Adrenal gland (tissue), 12 donors: ENCODE data around the gene HDGF. TPM values are rescaled to one million over a fixed set of nuclear protein-coding genes. Genes with fewer than 3 reads are reported as not detected.
"Not testable (repeated sequence)": the region's sequence is repeated elsewhere in the genome, so short reads cannot be mapped to it uniquely, and the experiment has no call there.

Source experiments
- DNase-seq, 7 donors: peaks; one replicate each; pipeline ENCODE4 v3.0.0-alpha.2; 2019 to 2020
- H3K27ac ChIP-seq, 5 donors: fragments of 200-600 bp; sonication (generic) in 4 of 5; 1 replicate in 3 of 5; 2 replicates in 2 of 5; pipeline versions ENCODE4 v1.5.1 to v1.8.0; 2016 to 2020; ENCODE audit warnings: mild to moderate bottlenecking in 1 of 5
- H3K27me3 ChIP-seq: fragments of 200-600 bp; 2 replicates; pipeline ENCODE4 v1.8.0; 2021
- H3K36me3 ChIP-seq, 2 donors: fragments of 200-600 bp; replicated peaks in 1 of 2; 1 replicate in 1 of 2; 2 replicates in 1 of 2; pipeline versions ENCODE4 v1.5.1 to v1.8.0; 2018 to 2022
- H3K4me1 ChIP-seq, 2 donors: fragments of 200-600 bp; replicated peaks in 1 of 2; 1 replicate in 1 of 2; 2 replicates in 1 of 2; pipeline versions ENCODE4 v1.5.1 to v1.8.0; 2018 to 2021
- H3K4me3 ChIP-seq, 4 donors: fragments of 200-600 bp; sonication (generic) in 3 of 4; one replicate each; pipeline ENCODE4 v1.5.1; 2016 to 2018
- H3K9me3 ChIP-seq, 3 donors: fragments of 200-600 bp; sonication (generic) in 1 of 3; replicated peaks in 1 of 3; 1 replicate in 2 of 3; 2 replicates in 1 of 3; pipeline versions ENCODE4 v1.5.1 to v1.8.0; 2016 to 2021
- POLR2A ChIP-seq, 2 donors: fragments of 450-650 bp; IDR thresholded peaks; one replicate each; pipeline ENCODE4 v1.6.1; 2017; ENCODE audit warnings: antibody characterized with exemption in 2 of 2, mild to moderate bottlenecking in 2 of 2, moderate library complexity in 1 of 2
- WGBS, 4 donors: extraction: QIAGEN DNeasy Blood & Tissue Kit in 2 of 4; methylation state at CpG; one replicate each; pipeline versions ENCODE4 v1.1.5 to v1.1.7; 2013 to 2017; 5-methylcytosine and 5-hydroxymethylcytosine counted together
- intact Hi-C, 2 donors: fragments of 100-400 bp; cut with DNase I; formaldehyde crosslinking; loops; one replicate each; pipeline versions ENCODE4 v1.14.1 to v1.15.0; 2022 to 2023
- polyA plus RNA-seq, 3 donors: library from polyadenylated mRNA; stranded (reverse); fragments of 200-250 nt in 2 of 3; fragments of 350-450 nt in 1 of 3; fragmentation: Illumina TruSeq in 1 of 3; extraction: RNeasy Lipid Tissue Mini Kit (QIAGEN cat#74804) in 1 of 3; gene quantifications; one replicate each; pipeline ENCODE4 v1.2.3, GENCODE V29; 2013 to 2014
- total RNA-seq, 9 donors: library from RNA; depleted of rRNA in 4 of 9; stranded (reverse); fragments of >200 nt in 4 of 9; fragments of 120-200 nt in 1 of 9; fragmentation: NEBNext Ultra II Directional in 1 of 9; extraction: Animal tissue kit (Norgen Biotek cat#: 25700) in 1 of 9; gene quantifications; one replicate each; pipeline versions ENCODE4 v1.1.0 to v1.2.4, GENCODE V29; 2013 to 2023
- TF ChIP-seq, protein P1 (sequence below), 6 experiments: fragments of 450-650 bp in 4 of 6; fragments of 200-600 bp in 2 of 6; sonication (generic) in 1 of 6; IDR thresholded peaks; 1 replicate in 5 of 6; 2 replicates in 1 of 6; pipeline versions ENCODE4 v1.5.1 to v1.8.0; 2016 to 2021; ENCODE audit warnings: antibody characterized with exemption in 6 of 6, mild to moderate bottlenecking in 2 of 6, moderate library complexity in 1 of 6
- donor health status: healthy with polysubstance abuse.
- donor health status: Bipolar disorder and iron deficiency.
- donor health status: DM: yes; HTN: yes; CAD: no.
- donor health status: DM: no; HTN: no; CAD: no.
- donor health status: DM: no; HTN: no; CAD: no.
- donor health status: DM: yes; HTN: yes; CAD: no.

The HDGF gene
- total and polyA plus RNA-seq, 12 donors: 62.0 to 199 (median 141) TPM

DNA sequence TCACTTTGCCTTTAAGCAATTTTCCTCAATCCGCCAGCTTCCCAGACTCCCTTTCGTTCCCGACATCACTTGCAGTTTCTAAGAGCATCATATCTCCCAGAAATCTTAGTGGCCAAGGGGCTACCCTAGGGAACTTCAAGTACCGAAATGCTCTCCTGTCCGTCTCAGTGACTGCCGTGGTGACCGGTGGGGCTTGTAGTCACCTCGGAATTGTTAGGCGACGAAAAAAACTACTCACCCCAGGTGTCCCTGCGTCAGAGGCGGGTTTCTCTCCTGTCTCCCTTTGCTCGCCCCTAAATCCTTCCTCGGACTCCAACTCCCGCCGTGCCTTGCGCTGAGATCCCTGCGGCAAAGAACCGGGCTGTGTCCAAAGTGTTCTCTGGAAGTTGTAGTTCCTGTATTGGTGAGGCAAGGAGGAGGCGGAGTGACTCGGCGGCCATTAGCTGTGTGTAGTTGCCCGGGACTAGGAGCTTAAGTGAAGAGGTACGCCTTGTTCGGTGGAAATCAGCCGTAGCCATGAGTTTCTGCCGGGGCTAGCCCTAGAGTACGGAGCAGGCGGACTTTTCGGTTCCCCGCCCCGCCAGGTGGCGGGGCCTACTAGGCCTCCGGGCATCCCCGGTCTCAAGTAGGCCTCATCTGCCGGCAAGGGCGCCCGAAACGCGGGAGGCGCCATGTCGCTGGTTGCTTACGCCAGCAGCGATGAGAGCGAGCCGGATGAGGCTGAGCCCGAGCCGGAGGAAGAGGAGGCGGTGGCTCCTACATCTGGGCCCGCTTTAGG is 15.8 kb upstream of the HDGF start, which contains the start of gene PRCC:
TSS of gene PRCC (plus strand) at position 435 of the 778 bp plus-strand sequence. CDS start at position 672, 237 bp downstream.
- Histone ChIP-seq H3K36me3 (no peaks in the 10 kb centered on the region), H3K4me3 (peak within 1 kb of the TSS; percentile 68 to 95 (median 84)), H3K9me3 (no peaks in the 10 kb centered on the region), H3K27ac (peak within 1 kb of the TSS; percentile 81 to 97 (median 90)), H3K27me3 (no peaks in the 10 kb centered on the region), H3K4me1 (peaks cover 17 to 48% of the 10 kb centered on the region in 2 donors)
- DNase-seq: peak; percentile 97 to 99 (median 99)
- TF ChIP-seq, protein P1, sequence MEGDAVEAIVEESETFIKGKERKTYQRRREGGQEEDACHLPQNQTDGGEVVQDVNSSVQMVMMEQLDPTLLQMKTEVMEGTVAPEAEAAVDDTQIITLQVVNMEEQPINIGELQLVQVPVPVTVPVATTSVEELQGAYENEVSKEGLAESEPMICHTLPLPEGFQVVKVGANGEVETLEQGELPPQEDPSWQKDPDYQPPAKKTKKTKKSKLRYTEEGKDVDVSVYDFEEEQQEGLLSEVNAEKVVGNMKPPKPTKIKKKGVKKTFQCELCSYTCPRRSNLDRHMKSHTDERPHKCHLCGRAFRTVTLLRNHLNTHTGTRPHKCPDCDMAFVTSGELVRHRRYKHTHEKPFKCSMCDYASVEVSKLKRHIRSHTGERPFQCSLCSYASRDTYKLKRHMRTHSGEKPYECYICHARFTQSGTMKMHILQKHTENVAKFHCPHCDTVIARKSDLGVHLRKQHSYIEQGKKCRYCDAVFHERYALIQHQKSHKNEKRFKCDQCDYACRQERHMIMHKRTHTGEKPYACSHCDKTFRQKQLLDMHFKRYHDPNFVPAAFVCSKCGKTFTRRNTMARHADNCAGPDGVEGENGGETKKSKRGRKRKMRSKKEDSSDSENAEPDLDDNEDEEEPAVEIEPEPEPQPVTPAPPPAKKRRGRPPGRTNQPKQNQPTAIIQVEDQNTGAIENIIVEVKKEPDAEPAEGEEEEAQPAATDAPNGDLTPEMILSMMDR (IDR thresholded peaks at IDR 0.05): peak in 1 of 6 experiments; percentile 2
- TF ChIP-seq POLR2A (IDR thresholded peaks at IDR 0.05): peak; percentile 63 to 64
- WGBS, 4 donors: 0 to 1% (median 0%) methylated on average over 21 to 50 of the region's 50 CpGs
- intact Hi-C loops: no loop called here

DNA sequence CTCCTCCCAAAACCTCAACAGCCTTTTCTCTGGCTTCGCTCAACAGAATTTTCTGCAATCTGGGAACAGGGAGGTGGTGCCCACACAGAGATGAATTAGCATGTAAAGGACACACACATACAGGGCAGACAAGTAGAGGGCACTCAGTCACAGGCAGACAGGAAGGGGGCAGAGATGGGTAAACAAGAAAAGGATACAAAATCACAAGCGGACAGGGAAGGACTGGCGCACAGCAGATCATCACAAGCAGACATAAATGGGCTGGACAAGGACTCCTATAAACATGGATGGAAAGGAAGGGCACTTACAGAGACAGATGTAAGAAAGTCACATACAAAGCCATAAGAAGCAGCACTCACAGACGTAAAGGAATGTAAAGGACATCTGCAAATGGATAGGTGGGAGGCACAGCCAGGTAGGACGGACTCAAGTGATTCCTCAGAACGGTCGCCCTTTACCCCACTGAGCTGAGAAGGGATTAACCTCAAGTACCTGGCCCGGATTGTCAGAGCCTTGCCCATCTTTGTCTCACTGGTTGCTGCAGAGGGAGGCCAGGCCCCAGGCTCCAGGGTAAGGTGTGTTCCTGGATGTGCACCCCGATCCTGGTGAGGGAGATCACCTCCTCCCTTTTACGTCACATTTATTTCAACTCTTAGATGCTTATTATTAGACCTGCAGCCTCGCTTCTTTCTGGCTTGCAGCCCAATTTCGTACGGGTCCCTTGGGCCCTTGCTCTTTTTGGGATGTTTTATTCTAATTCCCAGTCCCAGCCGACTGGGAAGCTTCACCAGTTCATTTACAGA is 15.0 kb upstream of the HDGF start:
- intact Hi-C loops: no loop called here
- H3K27ac ChIP-seq: peak overlapping the region; percentile 68 to 93 (median 77)
- H3K4me3 ChIP-seq: peak overlapping the region; percentile 49 to 90 (median 66)
- no peaks in the 10 kb centered on the region for H3K9me3 ChIP-seq
- no peaks in the 10 kb centered on the region for H3K36me3 ChIP-seq
- peak in 1 of 7 donors; percentile 14 for DNase-seq
- TF ChIP-seq, protein P1 (IDR thresholded peaks at IDR 0.05): no peak
- no peak for TF ChIP-seq POLR2A (IDR thresholded peaks at IDR 0.05)
- peaks cover 17 to 40% of the 10 kb centered on the region in 2 donors for H3K4me1 ChIP-seq
- H3K27me3 ChIP-seq: no peaks in the 10 kb centered on the region
- 8 to 11% (median 9%) methylated on average over 14 of the region's 14 CpGs for WGBS, 4 donors

DNA sequence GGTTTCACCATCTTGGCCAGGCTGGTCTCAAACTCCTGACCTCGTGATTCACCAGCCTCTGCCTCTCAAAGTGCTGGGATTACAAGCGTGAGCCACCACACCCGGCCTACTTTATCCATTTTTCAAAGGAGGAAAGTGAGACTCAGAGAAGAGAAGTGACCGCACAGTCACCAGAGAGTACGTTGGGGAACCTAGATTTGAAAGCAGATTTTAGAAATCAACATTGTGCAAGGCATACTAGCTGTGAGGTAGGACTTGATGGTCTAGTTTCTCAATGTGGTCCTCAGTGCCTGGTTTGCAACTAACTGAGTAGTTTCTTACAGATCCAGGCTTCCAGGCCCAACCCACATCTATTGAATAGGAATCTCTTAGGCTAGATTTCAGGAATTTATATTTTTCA is 14.2 kb upstream of the HDGF start:
- no peaks in the 10 kb centered on the region for H3K36me3 ChIP-seq
- 85 to 91% (median 86%) methylated on average over 5 of the region's 5 CpGs for WGBS, 4 donors

DNA sequence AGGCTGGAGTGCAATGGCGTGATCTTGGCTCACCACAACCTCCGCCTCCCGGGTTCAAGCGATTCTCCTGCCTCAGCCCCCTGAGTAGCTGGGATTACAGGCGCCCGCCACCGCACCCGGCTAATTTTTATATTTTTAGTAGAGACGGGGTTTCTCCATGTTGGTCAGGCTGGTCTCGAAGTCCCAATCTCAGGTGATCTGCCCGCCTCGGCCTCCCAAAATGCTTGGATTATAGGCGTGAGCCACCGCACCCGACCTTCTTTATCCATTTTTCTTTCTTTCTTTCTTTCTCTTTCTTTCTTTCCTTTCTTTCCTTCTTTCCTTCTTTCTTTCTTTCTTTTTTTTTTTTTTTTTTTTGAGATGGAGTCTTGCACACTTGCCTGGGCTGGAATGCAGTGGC is 13.7 kb upstream of the HDGF start:
- H3K27me3 ChIP-seq, intact Hi-C loops, H3K27ac ChIP-seq, H3K9me3 ChIP-seq, H3K4me3 ChIP-seq, H3K36me3 ChIP-seq: not testable (repeated sequence)
- H3K4me1 ChIP-seq: peaks cover 17 to 27% of the 10 kb centered on the region in 2 donors
- peak in 1 of 7 donors; percentile 9 for DNase-seq
- WGBS, 4 donors: 93 to 98% (median 96%) methylated on average over 15 of the region's 15 CpGs

More for the DNA sequence above, 14.2 kb upstream of the HDGF start:
- no peak for DNase-seq
- Histone ChIP-seq H3K9me3 (no peaks in the 10 kb centered on the region), H3K4me1 (peaks cover 17 to 32% of the 10 kb centered on the region in 2 donors), H3K27me3 (no peaks in the 10 kb centered on the region), H3K27ac (no peak overlapping the region), H3K4me3 (no peak overlapping the region)
- intact Hi-C loops: no loop called here
- TF ChIP-seq POLR2A (IDR thresholded peaks at IDR 0.05): no peak
- TF ChIP-seq, protein P1 (IDR thresholded peaks at IDR 0.05): no peak
